HFF-Myc (cell line): ENCODE results near the gene CR1L.

Source experiments
- DNase-seq: peaks from one replicate; pipeline ENCODE4 v3.0.0-alpha.2; 2011; ENCODE audit warnings: low read depth; ENCODE audit errors: extremely low read depth
- H3K4me3 ChIP-seq: replicated peaks from 2 replicates; pipeline ENCODE4 v1.5.1; 2011; ENCODE audit warnings: low read depth, mild to moderate bottlenecking, control low read depth, low read length
- CTCF ChIP-seq: IDR thresholded peaks from 2 replicates; pipeline ENCODE4 v1.5.1; 2012; ENCODE audit warnings: mild to moderate bottlenecking, low read depth, low read length, control low read depth; ENCODE audit errors: missing control alignments

The CR1L gene

GRCh38 chr1:207752456-207752998, 107.6 kb downstream of the CR1L start:
- peak overlapping the region; percentile 92 for H3K4me3 ChIP-seq
- no peak for DNase-seq
- no peak for TF ChIP-seq CTCF

- H3K4me3 ChIP-seq, result peak overlapping the region; percentile 92
- no peak for TF ChIP-seq CTCF
- DNase-seq, result no peak
Measured at GRCh38 chr1:207753611-207754010, 108.7 kb downstream of the CR1L start.

GRCh38 chr1:207754011-207754410, 109.1 kb downstream of the CR1L start:
- peak overlapping the region; percentile 92 for H3K4me3 ChIP-seq
- no peak for TF ChIP-seq CTCF
- DNase-seq, result no peak

- DNase-seq, result no peak
- no peak overlapping the region for H3K4me3 ChIP-seq
- TF ChIP-seq CTCF, result no peak
Measured at GRCh38 chr1:207754974-207755700, 110.2 kb downstream of the CR1L start.

- H3K4me3 ChIP-seq, result no peak overlapping the region
- TF ChIP-seq CTCF, result no peak
- DNase-seq, result no peak
Measured at GRCh38 chr1:207755846-207756693, 111.1 kb downstream of the CR1L start.

GRCh38 chr1:207762622-207763021, 117.7 kb downstream of the CR1L start:
- H3K4me3 ChIP-seq, result no peak overlapping the region
- no peak for TF ChIP-seq CTCF
- DNase-seq, result no peak
